HG03354 (cell line): ENCODE measurements around the gene TOPORS.
"Not testable (repeated sequence)": the region's sequence is repeated elsewhere in the genome, so short reads cannot be mapped to it uniquely, and the experiment has no call there.

Experiments used
- ATAC-seq: cut with Tn5 transposase; IDR thresholded peaks from one replicate; pipeline ENCODE4 v1.9.1; 2021; ENCODE audit warnings: mild to moderate bottlenecking; ENCODE audit not compliant: unreplicated experiment, poor library complexity, severe bottlenecking

Gene TOPORS

GRCh38 chr9:32524558-32524891 lies 27.9 kb downstream of the TOPORS start:
- not testable (repeated sequence) for ATAC-seq

- ATAC-seq, result no peak
Observed at GRCh38 chr9:32523910-32524309, 28.5 kb downstream of the TOPORS start.

- no peak for ATAC-seq
Observed at GRCh38 chr9:32518276-32518675, 34.1 kb downstream of the TOPORS start.

GRCh38 chr9:32516241-32516640 lies 36.1 kb downstream of the TOPORS start:
- ATAC-seq, result no peak

- ATAC-seq, result no peak
Observed at GRCh38 chr9:32508728-32509127, 43.7 kb downstream of the TOPORS start.

GRCh38 chr9:32503008-32503407 lies 49.4 kb downstream of the TOPORS start:
- ATAC-seq, result no peak

GRCh38 chr9:32502464-32502863 lies 49.9 kb downstream of the TOPORS start:
- ATAC-seq, result no peak

- no peak for ATAC-seq
Observed at GRCh38 chr9:32501868-32502267, 50.5 kb downstream of the TOPORS start.

- ATAC-seq, result peak; percentile 68
Observed at GRCh38 chr9:32500768-32501167, 51.6 kb downstream of the TOPORS start.

GRCh38 chr9:32497921-32498320 lies 54.5 kb downstream of the TOPORS start:
- ATAC-seq, result no peak

GRCh38 chr9:32490601-32491000 lies 61.8 kb downstream of the TOPORS start:
- no peak for ATAC-seq
